DOHH2 (cell line): ENCODE results near the gene LIM2.

Source experiments
- H3F3A ChIP-seq: fragments of 200-600 bp; sonication (generic), shearing (Covaris generic); 2 replicates; pipeline ENCODE4 v1.6.0; 2016; ENCODE audit warnings: antibody characterized with exemption, mild to moderate bottlenecking; ENCODE audit not compliant: control insufficient read depth, insufficient read depth
- H3K27ac ChIP-seq: fragments of 200-600 bp; sonication (generic); 2 replicates; pipeline ENCODE4 v1.5.1; 2014; ENCODE audit warnings: low read depth, mild to moderate bottlenecking, low read length, moderate library complexity
- H3K27me3 ChIP-seq: fragments of 200-600 bp; sonication (generic); 2 replicates; pipeline ENCODE4 v1.6.1; 2014; ENCODE audit warnings: mild to moderate bottlenecking, low read length, mixed read lengths; ENCODE audit not compliant: control insufficient read depth
- H3K36me3 ChIP-seq: fragments of 200-600 bp; sonication (generic); 2 replicates; pipeline ENCODE4 v1.6.1; 2014; ENCODE audit warnings: mild to moderate bottlenecking, low read length, moderate library complexity, mixed read lengths; ENCODE audit not compliant: control insufficient read depth
- H3K4me1 ChIP-seq: fragments of 200-600 bp; sonication (generic); 2 replicates; pipeline ENCODE4 v1.6.1; 2014; ENCODE audit warnings: mild to moderate bottlenecking, low read length, mixed read lengths; ENCODE audit not compliant: control insufficient read depth
- H3K4me2 ChIP-seq: fragments of 200-600 bp; sonication (generic); 2 replicates; pipeline ENCODE4 v1.6.0; 2014; ENCODE audit warnings: mild to moderate bottlenecking, low read length, moderate library complexity
- H3K4me3 ChIP-seq: fragments of 200-600 bp; sonication (generic); 2 replicates; pipeline ENCODE4 v1.5.1; 2014; ENCODE audit warnings: mild to moderate bottlenecking, low read length, mixed read lengths
- H3K79me2 ChIP-seq: fragments of 200-600 bp; sonication (generic); 2 replicates; pipeline ENCODE4 v1.6.1; 2014; ENCODE audit warnings: mild to moderate bottlenecking, low read length, mixed read lengths; ENCODE audit not compliant: control insufficient read depth
- H3K9me2 ChIP-seq: fragments of 200-600 bp; sonication (generic); replicated peaks from 2 replicates; pipeline ENCODE4 v1.6.1; 2014; ENCODE audit warnings: mild to moderate bottlenecking, low read length, mixed read lengths; ENCODE audit not compliant: control insufficient read depth
- H3K9me3 ChIP-seq: fragments of 200-600 bp; sonication (generic); 2 replicates; pipeline ENCODE4 v1.6.1; 2014; ENCODE audit warnings: antibody characterized with exemption, low read length, mixed read lengths; ENCODE audit not compliant: control insufficient read depth, insufficient read depth
- H4K20me1 ChIP-seq: fragments of 200-600 bp; sonication (generic); 2 replicates; pipeline ENCODE4 v1.6.0; 2014; ENCODE audit warnings: low read depth, mild to moderate bottlenecking, antibody characterized with exemption, low read length, moderate library complexity; ENCODE audit not compliant: control insufficient read depth, insufficient read depth
- CTCF ChIP-seq: fragments of 200-600 bp; sonication (generic); IDR thresholded peaks from one replicate; pipeline ENCODE4 v1.5.1; 2014; ENCODE audit warnings: antibody characterized with exemption, mild to moderate bottlenecking, low read depth, low read length; ENCODE audit not compliant: poor library complexity, severe bottlenecking
- EZH2phosphoT487 ChIP-seq: fragments of 200-600 bp; sonication (generic); IDR thresholded peaks from 2 replicates; pipeline ENCODE4 v1.6.1; 2017; ENCODE audit warnings: borderline replicate concordance, mild to moderate bottlenecking, antibody characterized with exemption, low read length, moderate library complexity, mixed read lengths

The LIM2 gene

GRCh38 chr19:51365211-51365964 is 22.4 kb downstream of the LIM2 start:
- H3K4me3 ChIP-seq = peak overlapping the region; percentile 100
- H3K9me3 ChIP-seq = no peaks in the 10 kb centered on the region
- no peaks in the 10 kb centered on the region for H4K20me1 ChIP-seq
- peaks cover 45% of the 10 kb centered on the region for H3K79me2 ChIP-seq
- no peaks in the 10 kb centered on the region for H3K9me2 ChIP-seq
- peaks cover 25% of the 10 kb centered on the region for H3K4me1 ChIP-seq
- peak overlapping the region; percentile 64 for H3K27ac ChIP-seq
- H3F3A ChIP-seq = no peaks in the 10 kb centered on the region
- TF ChIP-seq CTCF = peak; percentile 13
- TF ChIP-seq EZH2phosphoT487 = no peak
- H3K27me3 ChIP-seq = no peaks in the 10 kb centered on the region
- H3K4me2 ChIP-seq = peak overlapping the region; percentile 95
- peaks cover 10% of the 10 kb centered on the region; the same call in 1 of the 2 replicates for H3K36me3 ChIP-seq

- H3K27me3 ChIP-seq = no peaks in the 10 kb centered on the region
- no peak overlapping the region for H3K27ac ChIP-seq
- peak overlapping the region; percentile 21; the same call in 1 of the 2 replicates for H3K4me2 ChIP-seq
- no peaks in the 10 kb centered on the region for H3K9me3 ChIP-seq
- H3K36me3 ChIP-seq = peaks cover 10% of the 10 kb centered on the region; the same call in 1 of the 2 replicates
- H4K20me1 ChIP-seq = no peaks in the 10 kb centered on the region
- TF ChIP-seq EZH2phosphoT487 (no peak), CTCF (no peak)
- H3K4me1 ChIP-seq = peaks cover 25% of the 10 kb centered on the region
- no peaks in the 10 kb centered on the region for H3F3A ChIP-seq
- no peaks in the 10 kb centered on the region for H3K9me2 ChIP-seq
- no peak overlapping the region for H3K4me3 ChIP-seq
- H3K79me2 ChIP-seq = peaks cover 45% of the 10 kb centered on the region
Measured at GRCh38 chr19:51364200-51365106, 23.3 kb downstream of the LIM2 start.

DNA sequence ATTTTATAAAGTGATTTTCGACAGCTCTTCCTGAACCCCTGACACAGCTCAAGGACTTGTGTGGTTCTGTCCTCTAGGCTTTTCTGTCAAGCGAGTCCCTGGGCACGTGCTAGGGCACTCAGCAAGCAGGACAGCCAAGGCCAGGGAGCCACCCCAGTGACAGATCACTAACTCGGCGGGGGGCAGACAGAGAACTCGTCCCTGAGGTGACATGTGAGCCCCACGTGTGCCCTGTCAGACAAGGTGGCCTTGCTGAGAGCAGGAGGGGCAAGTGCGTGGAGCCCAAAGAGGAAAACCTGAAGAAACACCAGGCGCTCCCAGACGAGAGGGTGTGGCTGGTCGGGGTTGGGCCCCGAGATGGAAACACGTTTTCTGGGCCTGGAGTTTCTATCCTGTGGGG is 26.5 kb downstream of the LIM2 start:
- Histone ChIP-seq H3K79me2 (peaks cover 30% of the 10 kb centered on the region), H3K4me1 (peaks cover 15% of the 10 kb centered on the region), H3K27ac (no peak overlapping the region), H3F3A (no peaks in the 10 kb centered on the region), H4K20me1 (no peaks in the 10 kb centered on the region), H3K4me2 (no peak overlapping the region), H3K36me3 (peaks cover 4% of the 10 kb centered on the region; the same call in 1 of the 2 replicates), H3K9me2 (no peaks in the 10 kb centered on the region), H3K9me3 (no peaks in the 10 kb centered on the region), H3K4me3 (no peak overlapping the region), H3K27me3 (no peaks in the 10 kb centered on the region)
- TF ChIP-seq CTCF (no peak), EZH2phosphoT487 (no peak)
